Measurements from ENCODE around the gene FBH1.
"Not testable (repeated sequence)": the region's sequence is repeated elsewhere in the genome, so short reads cannot be mapped to it uniquely, and the experiment has no call there.

FBH1 gene

DNA sequence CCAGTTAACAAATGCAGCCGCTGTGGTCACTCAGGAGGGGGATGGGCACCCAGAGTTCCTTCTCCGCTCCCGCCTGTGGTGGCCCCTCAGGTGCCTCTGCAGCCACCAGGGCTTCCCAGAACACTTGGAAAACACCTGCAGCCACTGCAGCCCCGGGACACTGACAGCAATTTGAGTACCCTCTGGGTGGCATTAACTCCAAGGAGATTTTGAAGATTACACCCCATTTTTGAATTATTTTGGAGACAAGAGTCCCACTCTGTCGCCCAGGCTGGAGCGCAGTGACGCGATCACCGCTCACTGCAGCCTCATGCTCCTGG lies 55.1 kb downstream of the FBH1 start:
- ChIA-PET CTCF (interaction anchor here (2.0 to 2.5 kb wide), 2 partner anchors 141 to 461 kb away, joined by 5 to 10 read pairs; no protein-coding TSS in a partner anchor), POLR2A (interaction anchor here (1.7 kb wide), 1 partner anchor 258 kb away, joined by 6 read pairs; the partner anchor contains the start of gene PFKFB3)
- TF ChIP-seq, protein P1, sequence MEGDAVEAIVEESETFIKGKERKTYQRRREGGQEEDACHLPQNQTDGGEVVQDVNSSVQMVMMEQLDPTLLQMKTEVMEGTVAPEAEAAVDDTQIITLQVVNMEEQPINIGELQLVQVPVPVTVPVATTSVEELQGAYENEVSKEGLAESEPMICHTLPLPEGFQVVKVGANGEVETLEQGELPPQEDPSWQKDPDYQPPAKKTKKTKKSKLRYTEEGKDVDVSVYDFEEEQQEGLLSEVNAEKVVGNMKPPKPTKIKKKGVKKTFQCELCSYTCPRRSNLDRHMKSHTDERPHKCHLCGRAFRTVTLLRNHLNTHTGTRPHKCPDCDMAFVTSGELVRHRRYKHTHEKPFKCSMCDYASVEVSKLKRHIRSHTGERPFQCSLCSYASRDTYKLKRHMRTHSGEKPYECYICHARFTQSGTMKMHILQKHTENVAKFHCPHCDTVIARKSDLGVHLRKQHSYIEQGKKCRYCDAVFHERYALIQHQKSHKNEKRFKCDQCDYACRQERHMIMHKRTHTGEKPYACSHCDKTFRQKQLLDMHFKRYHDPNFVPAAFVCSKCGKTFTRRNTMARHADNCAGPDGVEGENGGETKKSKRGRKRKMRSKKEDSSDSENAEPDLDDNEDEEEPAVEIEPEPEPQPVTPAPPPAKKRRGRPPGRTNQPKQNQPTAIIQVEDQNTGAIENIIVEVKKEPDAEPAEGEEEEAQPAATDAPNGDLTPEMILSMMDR (IDR thresholded peaks at IDR 0.05; ENCODE audit: insufficient read depth, low read length, missing control alignments) = no peak
- H3K4me3 ChIP-seq (ENCODE audit: low read depth, low read length) = no peak overlapping the region
- no peak for DNase-seq (ENCODE audit: low read depth, low spot score)

DNA sequence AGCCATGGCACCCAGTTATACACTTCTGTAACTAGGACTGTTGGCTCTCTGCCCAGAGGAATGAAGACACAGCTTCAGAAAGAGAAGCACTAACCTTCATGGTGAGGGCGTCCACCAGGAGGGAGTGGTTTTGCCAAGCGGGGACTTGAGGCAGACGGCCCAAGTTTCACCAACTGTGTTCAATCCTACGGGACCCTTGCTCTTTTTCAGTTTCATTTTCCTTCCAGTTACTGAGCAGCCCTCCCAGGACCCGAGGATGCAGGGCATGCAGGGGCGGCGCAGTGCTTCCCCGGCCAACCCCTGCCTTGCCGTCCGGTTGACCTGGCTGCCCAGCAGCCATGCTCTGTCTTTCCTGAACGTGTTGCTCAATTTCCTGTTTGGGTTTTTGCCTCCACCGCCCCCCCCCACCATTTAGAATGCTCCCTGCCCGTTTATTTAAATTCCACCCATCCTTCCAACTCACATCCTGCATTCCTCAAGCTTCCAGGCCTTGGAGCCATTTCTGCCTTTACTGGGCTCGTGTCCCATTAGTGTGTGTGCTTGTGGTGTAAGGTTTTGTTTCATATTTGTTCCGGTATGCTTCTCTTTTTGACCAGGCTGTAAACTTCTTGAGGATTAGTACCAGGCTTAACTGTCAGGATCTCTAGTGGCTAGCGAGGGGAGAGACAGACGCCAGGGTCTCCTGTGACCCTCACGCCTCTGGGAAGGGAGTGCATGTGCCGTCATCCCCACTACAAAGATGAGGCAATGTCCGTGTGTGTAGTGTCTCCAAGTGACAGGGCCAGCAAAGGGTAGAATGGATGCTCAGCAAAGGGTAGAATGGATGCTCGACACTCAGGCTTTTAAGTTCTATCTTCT lies 55.7 kb downstream of the FBH1 start:
- peak; percentile 96 for DNase-seq (ENCODE audit: low read depth, low spot score)
- TF ChIP-seq, protein P1 (IDR thresholded peaks at IDR 0.05; ENCODE audit: insufficient read depth, low read length, missing control alignments) = no peak
- H3K4me3 ChIP-seq (ENCODE audit: low read depth, low read length) = peak overlapping the region; percentile 12; the same call in 1 of the 2 replicates
- ChIA-PET POLR2A (no interaction called here), CTCF (interaction anchor here (0.6 to 2.5 kb wide), 5 partner anchors 67 to 460 kb away, joined by 3 to 10 read pairs (median 5); no protein-coding TSS in a partner anchor)

DNA sequence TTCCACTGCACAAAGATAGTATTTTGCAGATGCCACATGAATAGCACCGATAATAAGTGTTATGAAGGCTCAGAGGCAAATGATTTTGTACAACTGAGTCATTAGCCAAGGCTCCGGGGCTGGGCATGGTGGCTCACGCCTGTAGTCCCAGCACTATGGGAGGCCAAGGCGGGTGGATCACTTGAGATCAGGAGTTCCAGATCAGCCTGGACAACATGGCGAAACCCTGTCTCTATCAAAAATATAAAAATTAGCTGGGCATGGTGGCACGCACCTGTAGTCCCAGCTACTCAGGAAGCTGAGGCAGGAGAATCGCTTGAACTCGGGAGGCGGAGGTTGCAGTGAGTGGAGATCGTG lies 56.4 kb downstream of the FBH1 start:
- POLR2A ChIA-PET; H3K4me3 ChIP-seq (ENCODE audit: low read depth, low read length); DNase-seq (ENCODE audit: low read depth, low spot score): not testable (repeated sequence)
- CTCF ChIA-PET = interaction anchor here (0.6 to 2.5 kb wide), 5 partner anchors 66 to 459 kb away, joined by 3 to 10 read pairs (median 5); no protein-coding TSS in a partner anchor

DNA sequence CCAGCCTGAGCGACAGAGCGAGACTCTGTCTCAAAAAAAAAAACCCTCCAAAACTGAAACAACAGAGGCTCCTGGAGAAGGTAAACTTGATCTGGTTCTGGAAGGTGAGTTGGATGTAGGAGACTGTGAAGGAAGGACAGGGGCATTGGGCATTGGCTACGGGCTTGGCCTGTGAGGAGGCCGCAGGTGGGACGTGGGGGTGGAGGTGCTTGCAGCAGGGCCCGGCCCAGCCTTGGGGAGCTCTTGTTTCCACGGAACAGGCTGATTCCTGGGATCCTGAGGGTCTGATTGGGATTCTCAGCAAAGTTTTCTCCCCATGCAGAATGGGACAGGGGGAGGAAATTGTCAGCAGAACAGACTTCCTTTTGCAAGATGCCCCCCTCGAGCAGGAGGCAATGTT lies 56.7 kb downstream of the FBH1 start:
- POLR2A ChIA-PET = no interaction called here
- CTCF ChIA-PET = interaction anchor here (1.8 to 2.5 kb wide), 3 partner anchors 140 to 459 kb away, joined by 5 to 10 read pairs (median 8); no protein-coding TSS in a partner anchor

GRCh38 chr10:5947471-5948207 lies 57.6 kb downstream of the FBH1 start:
- CTCF ChIA-PET = interaction anchor here (1.1 to 5.7 kb wide), 6 partner anchors 17 to 459 kb away, joined by 3 to 51 read pairs (median 11); partner anchors contain the start of gene RBM17
- TF ChIP-seq, protein P1 (IDR thresholded peaks at IDR 0.05; ENCODE audit: insufficient read depth, low read length, missing control alignments) = no peak
- no peak for DNase-seq (ENCODE audit: low read depth, low spot score)
- no peak overlapping the region for H3K4me3 ChIP-seq (ENCODE audit: low read depth, low read length)
- POLR2A ChIA-PET = no interaction called here

More for the DNA sequence above, 56.7 kb downstream of the FBH1 start:
- DNase-seq (ENCODE audit: low read depth, low spot score) = no peak
- H3K4me3 ChIP-seq (ENCODE audit: low read depth, low read length) = no peak overlapping the region
- TF ChIP-seq, protein P1 (IDR thresholded peaks at IDR 0.05; ENCODE audit: insufficient read depth, low read length, missing control alignments) = no peak

DNA sequence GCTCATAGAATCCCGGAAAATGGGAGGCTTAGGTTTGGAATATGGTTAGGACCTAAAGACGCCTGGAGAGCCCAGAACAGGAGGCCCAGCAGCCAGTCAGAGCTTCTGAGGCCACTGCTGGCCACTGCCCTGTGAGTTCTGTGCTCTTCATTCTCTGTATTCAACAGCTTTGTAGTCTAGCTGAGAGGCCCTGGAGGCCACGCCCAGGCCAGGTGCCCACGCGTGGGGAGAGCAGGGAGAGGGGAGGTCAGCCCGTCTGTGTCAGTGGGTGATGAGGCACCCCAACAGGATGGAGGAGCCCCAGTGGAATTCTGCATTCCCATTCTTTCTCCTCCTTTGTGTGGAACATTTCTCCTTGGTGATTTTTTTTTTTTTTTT lies 58.2 kb downstream of the FBH1 start:
- no peak overlapping the region for H3K4me3 ChIP-seq (ENCODE audit: low read depth, low read length)
- ChIA-PET CTCF (interaction anchor here (1.1 to 5.7 kb wide), 8 partner anchors 17 to 458 kb away, joined by 3 to 51 read pairs (median 6); partner anchors contain the start of genes IL15RA and RBM17), POLR2A (no interaction called here)
- TF ChIP-seq, protein P1 (IDR thresholded peaks at IDR 0.05; ENCODE audit: insufficient read depth, low read length, missing control alignments) = no peak
- no peak for DNase-seq (ENCODE audit: low read depth, low spot score)
